ENCODE results near the gene TCF19. TPM values are rescaled to one million over a fixed set of nuclear protein-coding genes. Genes with fewer than 3 reads are reported as not detected.

Gene TCF19, protein sequence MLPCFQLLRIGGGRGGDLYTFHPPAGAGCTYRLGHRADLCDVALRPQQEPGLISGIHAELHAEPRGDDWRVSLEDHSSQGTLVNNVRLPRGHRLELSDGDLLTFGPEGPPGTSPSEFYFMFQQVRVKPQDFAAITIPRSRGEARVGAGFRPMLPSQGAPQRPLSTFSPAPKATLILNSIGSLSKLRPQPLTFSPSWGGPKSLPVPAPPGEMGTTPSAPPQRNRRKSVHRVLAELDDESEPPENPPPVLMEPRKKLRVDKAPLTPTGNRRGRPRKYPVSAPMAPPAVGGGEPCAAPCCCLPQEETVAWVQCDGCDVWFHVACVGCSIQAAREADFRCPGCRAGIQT
- 10 to 100 TPM; 18.9 to 24.2 (median 20.8) TPM for total RNA-seq

- WGBS, 2 donors = 1% methylated on average over 57 to 59 of the region's 65 CpGs
- DNase-seq (ENCODE audit: low spot score in 2 of 2) = peak; percentile 99 to 100
- no peak for TF ChIP-seq POLR2A (IDR thresholded peaks at IDR 0.05)
- peak within 1 kb of the TSS; percentile 45 for H3K4me3 ChIP-seq (ENCODE audit: low read depth, poor library complexity, severe bottlenecking)
- intact Hi-C loops (cut with DNase I; ENCODE audit: low total_unique reads) = no loop called here
Measured at GRCh38 chr6:31158140-31158862, at the start of gene TCF19. Gene TCF19, plus strand, starts transcription at chr6:31158589. Its CDS starts 881 bp downstream, at chr6:31159470.

DNA sequence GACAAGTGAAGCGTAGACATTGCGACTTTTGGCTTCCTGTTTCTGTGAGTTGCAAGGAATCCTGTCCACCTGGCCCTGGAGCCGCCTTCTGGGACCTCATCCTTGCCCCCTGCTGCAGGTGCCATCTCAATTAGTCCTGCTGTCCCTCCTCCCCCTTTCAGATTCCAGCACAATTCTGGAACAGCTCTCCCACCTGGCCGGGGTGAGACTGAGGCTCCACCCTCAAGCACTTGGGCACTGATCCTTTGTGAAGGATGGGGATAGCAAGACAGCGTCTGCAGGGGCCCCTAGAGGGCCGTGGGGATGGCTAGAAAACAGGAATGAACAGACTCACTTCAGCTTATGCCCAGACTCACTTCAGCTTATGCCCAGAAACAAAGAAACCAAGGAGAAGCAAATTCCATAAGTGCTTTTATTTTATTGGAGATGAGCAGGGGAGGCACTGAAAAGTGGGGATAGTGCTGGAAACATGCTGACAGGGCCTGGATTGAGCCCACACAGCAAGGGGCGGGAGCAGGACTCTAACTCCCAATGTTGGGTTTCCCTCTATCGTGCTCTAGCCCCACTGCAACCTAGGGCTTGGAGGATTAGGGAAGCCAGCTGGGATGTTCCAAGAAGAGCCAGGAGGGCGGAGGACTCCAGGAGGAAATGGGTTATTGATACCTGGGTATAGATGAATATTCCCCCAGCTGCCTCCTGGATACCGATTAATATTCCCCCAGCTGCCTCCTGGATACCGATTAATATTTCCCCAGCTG is 47.4 kb upstream of the TCF19 start:
- no peak for DNase-seq (ENCODE audit: low spot score in 2 of 2)
- no peak overlapping the region for H3K4me3 ChIP-seq (ENCODE audit: low read depth, poor library complexity, severe bottlenecking)
- intact Hi-C loops (cut with DNase I; ENCODE audit: low total_unique reads) = no loop called here
- TF ChIP-seq POLR2A (IDR thresholded peaks at IDR 0.05) (no peak), CTCF (IDR thresholded peaks at IDR 0.05) (no peak)
- 81 to 86% methylated on average over 11 of the region's 11 CpGs for WGBS, 2 donors

- 97 to 100% methylated on average over 9 to 13 of the region's 13 CpGs for WGBS, 2 donors
- intact Hi-C loops (cut with DNase I; ENCODE audit: low total_unique reads) = no loop called here
- no peak for TF ChIP-seq POLR2A (IDR thresholded peaks at IDR 0.05)
- TF ChIP-seq CTCF (IDR thresholded peaks at IDR 0.05) = no peak
- H3K4me3 ChIP-seq (ENCODE audit: low read depth, poor library complexity, severe bottlenecking) = no peak overlapping the region
- DNase-seq (ENCODE audit: low spot score in 2 of 2) = no peak
Measured at GRCh38 chr6:31111712-31112111, 46.7 kb upstream of the TCF19 start.

DNA sequence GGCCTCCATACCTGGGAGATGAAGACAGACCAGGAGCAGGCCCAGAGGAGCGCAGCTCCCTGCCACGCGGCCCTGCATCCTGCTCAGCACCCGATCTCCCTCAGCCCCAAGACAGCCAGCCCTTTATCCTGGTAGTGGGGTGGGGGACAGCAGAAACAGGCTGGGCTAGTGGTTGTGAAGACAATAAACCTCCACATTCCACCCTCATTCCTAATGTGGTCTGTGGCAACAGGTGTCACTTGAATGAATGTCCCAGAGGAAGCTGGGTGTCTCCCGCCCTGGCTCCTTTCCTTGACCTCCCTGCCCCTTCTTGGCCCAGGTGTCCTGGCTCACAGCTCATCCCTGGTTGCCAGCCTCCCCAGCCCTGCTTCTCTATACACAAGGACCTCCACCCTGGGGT is 45.9 kb upstream of the TCF19 start, which contains the start of gene C6orf15:
Gene C6orf15, minus strand, starts transcription at position 98 of the 400 bp plus-strand sequence. Its CDS starts 20 bp downstream, at position 78.
- no peak for TF ChIP-seq CTCF (IDR thresholded peaks at IDR 0.05)
- TF ChIP-seq POLR2A (IDR thresholded peaks at IDR 0.05) = no peak
- DNase-seq (ENCODE audit: low spot score in 2 of 2) = no peak
- 78 to 92% methylated on average over 5 of the region's 5 CpGs for WGBS, 2 donors
- no peak within 1 kb of the TSS for H3K4me3 ChIP-seq (ENCODE audit: low read depth, poor library complexity, severe bottlenecking)
- intact Hi-C loops (cut with DNase I; ENCODE audit: low total_unique reads) = no loop called here

DNA sequence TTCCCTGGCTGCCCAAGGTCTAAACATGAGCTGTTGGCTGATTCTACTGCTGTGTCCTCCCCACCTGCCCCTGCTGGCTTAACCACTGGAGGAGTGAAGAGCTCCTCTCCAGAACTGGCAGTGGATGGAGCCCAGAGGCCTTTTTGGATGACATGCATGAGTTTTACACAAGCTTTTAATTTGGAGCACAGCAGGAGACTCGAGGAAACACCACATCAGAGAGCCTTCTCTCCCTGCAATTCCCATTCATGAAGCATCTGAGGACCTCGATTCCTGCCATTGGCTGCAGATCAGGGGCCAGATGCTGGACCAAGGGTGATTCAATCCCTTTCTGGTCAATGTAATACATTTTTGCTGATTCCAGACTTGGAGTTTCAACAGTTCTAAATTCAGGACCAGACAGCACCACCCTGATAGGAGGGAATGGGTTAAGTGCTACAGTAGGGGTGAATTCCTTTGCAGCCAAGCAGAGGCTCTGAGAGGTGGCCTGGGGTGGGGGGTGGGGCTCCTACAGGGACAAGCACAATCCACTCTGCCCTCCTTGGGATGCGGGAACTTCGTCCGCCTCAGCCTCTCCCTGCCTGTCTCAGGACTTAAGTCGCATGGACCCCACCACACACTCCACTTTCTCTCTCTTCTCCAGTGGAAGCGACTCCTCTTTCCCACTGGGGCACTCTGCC is 44.4 kb upstream of the TCF19 start:
- no peak for DNase-seq (ENCODE audit: low spot score in 2 of 2)
- no peak for TF ChIP-seq POLR2A (IDR thresholded peaks at IDR 0.05)
- TF ChIP-seq CTCF (IDR thresholded peaks at IDR 0.05) = no peak
- intact Hi-C loops (cut with DNase I; ENCODE audit: low total_unique reads) = no loop called here
- H3K4me3 ChIP-seq (ENCODE audit: low read depth, poor library complexity, severe bottlenecking) = no peak overlapping the region
- 45 to 51% methylated on average over 7 of the region's 7 CpGs for WGBS, 2 donors

All from lower leg skin (tissue), 4 donors.